GM18499 (cell line): ENCODE data around the gene STK4.
"Not testable (repeated sequence)": the region's sequence is repeated elsewhere in the genome, so short reads cannot be mapped to it uniquely, and the experiment has no call there.

Experiments
- ATAC-seq: cut with Tn5 transposase; IDR thresholded peaks from one replicate; pipeline ENCODE4 v1.9.1; 2021; ENCODE audit warnings: moderate number of reproducible peaks; ENCODE audit not compliant: insufficient read depth, unreplicated experiment

STK4 gene

GRCh38 chr20:44979090-44979621 lies 12.8 kb downstream of the STK4 start:
- peak; percentile 64 for ATAC-seq

GRCh38 chr20:44981736-44982406 lies 15.6 kb downstream of the STK4 start:
- ATAC-seq: no peak

DNA sequence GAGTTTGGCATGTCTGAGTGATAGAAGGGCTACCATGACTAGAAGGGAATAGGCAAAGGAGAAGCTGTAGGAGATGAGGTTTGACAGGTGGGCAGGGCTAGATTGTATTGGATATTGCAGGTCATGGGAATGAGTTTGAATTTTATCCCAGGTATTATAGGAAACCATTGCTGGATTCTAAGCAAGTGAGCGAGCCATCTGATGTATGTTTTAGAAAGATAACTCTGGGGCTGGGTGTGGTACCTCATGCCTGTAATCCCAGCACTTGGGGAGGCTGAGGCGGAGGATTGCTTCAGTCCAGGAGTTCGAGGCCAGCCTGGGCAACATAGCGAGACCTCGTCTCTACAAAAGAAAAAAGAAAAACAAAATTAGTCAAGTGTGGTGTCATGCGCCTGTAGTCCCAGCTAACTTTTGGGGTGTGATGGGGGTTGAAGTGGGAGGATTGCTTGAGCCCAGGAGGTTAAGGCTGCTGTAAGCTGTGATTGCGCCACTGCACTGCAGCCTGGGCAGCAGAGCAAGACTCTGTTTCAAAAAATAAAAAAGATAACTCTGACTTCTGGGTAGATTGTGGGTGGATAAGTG lies 16.9 kb downstream of the STK4 start:
- no peak for ATAC-seq

GRCh38 chr20:44988631-44989171 lies 22.4 kb downstream of the STK4 start:
- ATAC-seq: no peak

- no peak for ATAC-seq
Observed at GRCh38 chr20:44990425-44990824, 24.1 kb downstream of the STK4 start.

DNA sequence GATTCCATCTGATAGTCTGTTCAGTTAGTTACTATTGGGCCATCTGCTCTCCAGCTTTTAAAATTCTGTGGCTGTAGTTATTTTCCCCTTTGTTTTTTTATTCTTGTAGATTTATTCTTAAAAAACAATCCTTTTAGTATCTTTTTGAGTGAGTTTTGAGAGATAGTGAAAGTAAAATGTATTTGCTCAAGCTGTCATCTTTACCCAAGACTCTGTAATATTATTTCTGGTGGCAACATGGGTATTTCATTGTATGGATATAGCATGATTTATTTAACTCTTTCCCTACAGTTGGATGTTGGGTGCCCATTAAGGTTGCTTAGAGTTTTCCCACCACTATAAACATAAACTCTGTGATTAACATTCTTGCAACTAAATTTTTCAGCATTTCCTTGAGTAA lies 24.6 kb downstream of the STK4 start:
- ATAC-seq: no peak

DNA sequence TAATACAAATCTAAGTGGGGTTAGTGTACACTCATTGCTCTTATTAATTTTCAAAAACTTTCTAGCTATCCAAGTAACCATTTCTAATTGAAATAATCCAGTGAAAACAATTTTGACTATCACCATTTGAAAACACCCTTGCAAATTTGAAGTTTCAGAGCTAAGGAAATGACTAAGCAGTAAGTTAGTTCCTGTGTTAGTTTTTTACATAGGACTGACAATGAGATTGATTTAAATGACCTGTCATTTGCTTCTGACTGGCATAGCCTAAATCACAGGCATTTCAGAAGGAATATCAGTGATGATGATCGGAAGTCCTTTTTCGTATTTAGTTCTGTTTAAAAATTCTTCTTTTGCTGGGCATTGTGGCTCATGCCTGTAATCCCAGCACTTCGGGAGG lies 27.0 kb downstream of the STK4 start:
- no peak for ATAC-seq

- ATAC-seq: no peak
Observed at GRCh38 chr20:44997171-44997570, 30.9 kb downstream of the STK4 start.

GRCh38 chr20:44997668-44998067 lies 31.4 kb downstream of the STK4 start:
- ATAC-seq: no peak

DNA sequence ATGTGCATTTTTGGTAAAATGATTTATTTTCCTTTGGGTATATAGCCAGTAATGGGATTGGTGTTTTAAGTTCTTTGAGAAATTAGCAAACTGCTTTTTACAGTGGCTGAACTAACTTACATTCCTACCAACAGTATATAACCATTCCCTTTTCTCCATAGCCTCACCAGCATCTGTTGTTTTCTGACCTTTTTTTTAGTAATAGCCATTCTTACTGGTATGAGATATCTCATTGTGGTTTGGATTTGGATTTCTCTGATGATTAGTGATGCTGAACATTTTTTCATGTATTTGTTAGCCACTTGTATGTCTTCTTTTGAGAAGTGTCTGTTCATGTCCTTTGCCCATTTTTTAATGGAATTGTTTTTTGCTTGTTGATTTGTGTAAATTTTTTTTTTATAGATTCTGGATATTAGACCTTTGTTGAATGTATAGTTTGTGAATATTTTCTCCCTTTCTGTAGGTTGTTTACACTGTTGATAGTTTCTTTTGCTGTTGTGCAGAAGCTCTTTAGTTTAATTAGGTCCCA lies 42.3 kb downstream of the STK4 start:
- ATAC-seq: no peak

GRCh38 chr20:45010399-45010828 lies 44.1 kb downstream of the STK4 start:
- ATAC-seq: no peak

DNA sequence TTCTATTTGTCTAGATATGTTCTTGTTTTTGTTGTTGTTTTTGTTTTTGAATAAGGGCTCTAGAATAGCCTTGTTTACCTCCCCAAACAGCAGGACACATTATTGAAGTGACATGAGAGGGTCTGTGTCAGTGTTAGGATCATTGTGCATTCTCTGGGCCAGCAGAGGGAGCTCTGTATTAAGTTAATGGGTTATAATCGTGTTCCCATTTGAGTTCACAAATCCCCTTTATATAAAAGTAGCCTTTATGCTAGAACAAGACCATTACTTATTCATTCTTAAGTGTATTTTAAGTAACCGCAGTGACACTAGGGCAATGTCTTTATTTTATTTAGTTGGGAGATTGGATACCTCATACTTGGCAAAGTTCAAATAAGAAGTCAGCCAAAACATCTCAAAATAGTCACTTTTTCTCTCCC lies 44.8 kb downstream of the STK4 start:
- no peak for ATAC-seq

DNA sequence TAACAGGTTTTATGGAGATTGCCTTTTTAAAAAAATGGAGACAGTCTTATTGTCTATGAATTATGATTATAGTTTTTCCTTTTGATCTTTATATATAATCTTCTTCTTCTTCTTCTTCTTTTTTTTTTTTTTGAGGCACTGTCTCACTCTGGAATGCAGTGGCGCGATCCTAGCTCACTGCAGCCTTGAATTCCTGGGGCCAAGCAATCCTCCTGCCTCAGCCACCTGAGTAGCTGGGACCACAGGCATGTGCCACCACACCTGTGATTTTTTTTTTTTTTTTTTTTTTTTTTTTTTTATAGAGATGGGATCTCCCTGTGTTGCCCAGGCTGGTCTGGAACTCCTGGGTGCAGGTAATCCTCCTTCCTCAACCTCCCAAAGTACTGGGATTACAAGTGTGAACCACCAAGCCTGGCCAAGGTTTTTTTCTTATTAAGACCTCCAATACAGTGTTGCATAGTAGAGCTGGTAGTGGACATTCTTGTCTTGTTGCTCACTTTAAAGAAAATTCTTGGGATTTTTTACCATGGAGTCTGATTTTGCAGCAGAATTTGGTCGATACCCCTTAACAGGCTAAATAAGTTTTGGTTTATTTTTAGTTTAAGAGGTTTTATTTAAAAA lies 46.5 kb downstream of the STK4 start:
- no peak for ATAC-seq

DNA sequence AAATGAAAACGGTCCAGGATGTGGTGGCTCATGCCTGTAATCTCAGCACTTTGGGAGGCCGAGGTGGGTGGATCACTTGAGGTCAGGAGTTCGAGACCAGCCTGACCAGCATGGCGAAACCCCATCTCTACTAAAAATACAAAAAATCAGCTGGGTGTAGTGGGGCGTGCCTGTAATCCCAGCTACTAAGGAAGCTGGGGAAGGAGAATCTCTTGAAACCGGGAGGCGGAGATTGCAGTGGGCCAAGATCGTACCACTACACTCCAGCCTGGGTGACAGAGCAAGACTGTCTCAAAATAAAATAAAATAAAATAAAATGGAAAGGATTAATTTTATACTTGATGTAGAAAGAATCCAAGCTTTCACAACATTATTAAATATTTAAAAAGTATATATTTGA lies 47.8 kb downstream of the STK4 start:
- ATAC-seq: not testable (repeated sequence)

GRCh38 chr20:45014671-45015415 lies 48.5 kb downstream of the STK4 start:
- ATAC-seq: no peak

- no peak for ATAC-seq
Observed at GRCh38 chr20:45016089-45016671, 49.9 kb downstream of the STK4 start.

DNA sequence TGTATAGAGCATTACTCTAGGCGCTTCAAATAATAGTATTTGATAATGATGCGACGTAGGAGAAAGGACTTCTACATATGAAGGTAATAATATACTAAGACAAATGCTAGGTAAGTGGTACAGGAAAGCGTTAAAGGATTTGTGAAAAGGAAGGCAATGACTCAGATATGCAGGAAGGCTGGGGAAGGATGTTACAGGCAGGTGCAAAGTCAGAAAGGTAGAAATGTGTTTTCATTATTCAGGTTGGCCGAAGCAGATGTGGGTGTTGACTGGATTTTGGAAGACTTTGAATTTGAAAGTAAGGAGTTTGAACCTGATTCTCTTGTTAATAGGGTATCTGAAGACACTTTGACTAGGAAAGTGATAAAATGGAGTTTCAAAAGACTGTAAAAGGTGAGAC lies 51.0 kb downstream of the STK4 start:
- no peak for ATAC-seq

- ATAC-seq: no peak
Observed at GRCh38 chr20:45017857-45018256, 51.5 kb downstream of the STK4 start.

GRCh38 chr20:45019027-45019761 lies 52.9 kb downstream of the STK4 start:
- ATAC-seq: no peak
